ENCODE measurements around the gene ANKRD33. TPM values are rescaled to one million over a fixed set of nuclear protein-coding genes. Genes with fewer than 3 reads are reported as not detected.
A peak's percentile ranks its signal among the peaks of the same experiment; 100 is the strongest.

ANKRD33 gene
- total RNA-seq, 6 experiments from 2014 or later = not detected

GRCh38 chr12:51866762-51867161 lies 21.1 kb upstream of the ANKRD33 start:
- Mint-ChIP-seq H3K4me1 (ENCODE audit: low read depth) (peaks cover 8% of the 10 kb centered on the region), H3K9me3 (no peaks in the 10 kb centered on the region), H3K27ac (no peak overlapping the region), H3K36me3 (ENCODE audit: low read depth) (no peaks in the 10 kb centered on the region), H3K27me3 (ENCODE audit: insufficient read depth) (peaks cover 29% of the 10 kb centered on the region), H3K4me3 (no peak overlapping the region)
- TF ChIP-seq CTCF (IDR thresholded peaks at IDR 0.05) = no peak
- no peak for DNase-seq

DNA sequence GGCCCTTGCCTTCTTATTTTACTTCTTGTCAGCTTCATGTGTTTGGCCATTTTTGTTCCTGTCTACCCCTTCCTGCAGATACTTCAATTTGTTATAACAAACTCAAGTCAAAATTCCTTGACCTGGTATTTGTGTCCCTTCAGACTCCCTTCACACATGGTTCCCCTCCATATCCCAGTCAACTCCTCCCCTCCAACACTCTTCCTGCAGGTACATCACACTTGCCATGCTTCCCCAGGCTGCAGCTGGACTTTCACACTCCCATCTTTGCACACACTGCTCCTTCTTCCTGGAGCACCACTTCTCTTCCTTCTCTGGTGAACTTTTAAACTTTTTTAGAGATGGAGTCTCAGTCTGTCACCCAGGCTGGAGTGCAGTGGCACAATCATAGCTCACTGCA lies 20.5 kb upstream of the ANKRD33 start:
- H3K4me3 Mint-ChIP-seq = no peak overlapping the region
- H3K36me3 Mint-ChIP-seq (ENCODE audit: low read depth) = no peaks in the 10 kb centered on the region
- peaks cover 29% of the 10 kb centered on the region for H3K27me3 Mint-ChIP-seq (ENCODE audit: insufficient read depth)
- no peak for DNase-seq
- TF ChIP-seq CTCF (IDR thresholded peaks at IDR 0.05) = no peak
- no peaks in the 10 kb centered on the region for H3K9me3 Mint-ChIP-seq
- H3K27ac Mint-ChIP-seq = no peak overlapping the region
- peaks cover 8% of the 10 kb centered on the region for H3K4me1 Mint-ChIP-seq (ENCODE audit: low read depth)

GRCh38 chr12:51867796-51868428 lies 20.0 kb upstream of the ANKRD33 start:
- Mint-ChIP-seq H3K27me3 (ENCODE audit: insufficient read depth) (peaks cover 25% of the 10 kb centered on the region), H3K27ac (no peak overlapping the region), H3K36me3 (ENCODE audit: low read depth) (no peaks in the 10 kb centered on the region), H3K4me3 (peak overlapping the region; percentile 80; the same call in 1 of the 2 replicates), H3K9me3 (no peaks in the 10 kb centered on the region), H3K4me1 (ENCODE audit: low read depth) (peaks cover 8% of the 10 kb centered on the region)
- DNase-seq = no peak
- TF ChIP-seq CTCF (IDR thresholded peaks at IDR 0.05) = no peak

GRCh38 chr12:51868821-51869495 lies 18.9 kb upstream of the ANKRD33 start:
- Mint-ChIP-seq H3K4me1 (ENCODE audit: low read depth) (peaks cover 10% of the 10 kb centered on the region), H3K27ac (no peak overlapping the region), H3K36me3 (ENCODE audit: low read depth) (no peaks in the 10 kb centered on the region), H3K27me3 (ENCODE audit: insufficient read depth) (peaks cover 21% of the 10 kb centered on the region), H3K9me3 (no peaks in the 10 kb centered on the region), H3K4me3 (peak overlapping the region; percentile 80)
- no peak for DNase-seq
- TF ChIP-seq CTCF (IDR thresholded peaks at IDR 0.05) = no peak

- H3K36me3 Mint-ChIP-seq (ENCODE audit: low read depth) = no peaks in the 10 kb centered on the region
- no peaks in the 10 kb centered on the region for H3K9me3 Mint-ChIP-seq
- H3K27me3 Mint-ChIP-seq (ENCODE audit: insufficient read depth) = peaks cover 18% of the 10 kb centered on the region
- peaks cover 14% of the 10 kb centered on the region for H3K4me1 Mint-ChIP-seq (ENCODE audit: low read depth)
- H3K27ac Mint-ChIP-seq = no peak overlapping the region
- H3K4me3 Mint-ChIP-seq = peak overlapping the region; percentile 37; the same call in 1 of the 2 replicates
- no peak for TF ChIP-seq CTCF (IDR thresholded peaks at IDR 0.05)
- DNase-seq = no peak
These were observed 18.4 kb upstream of the ANKRD33 start for GRCh38 chr12:51869496-51869865.

Data from HFFc6 (cell line).